ENCODE measurements around the gene TNFSF8.

The TNFSF8 gene

GRCh38 chr9:114852050-114852594, 78.3 kb downstream of the TNFSF8 start:
- no peak for TF ChIP-seq CTCF (IDR thresholded peaks at IDR 0.05)
- no peak for TF ChIP-seq ZFX (IDR thresholded peaks at IDR 0.05; ENCODE audit: borderline replicate concordance)
- H3K27ac ChIP-seq: no peak overlapping the region

DNA sequence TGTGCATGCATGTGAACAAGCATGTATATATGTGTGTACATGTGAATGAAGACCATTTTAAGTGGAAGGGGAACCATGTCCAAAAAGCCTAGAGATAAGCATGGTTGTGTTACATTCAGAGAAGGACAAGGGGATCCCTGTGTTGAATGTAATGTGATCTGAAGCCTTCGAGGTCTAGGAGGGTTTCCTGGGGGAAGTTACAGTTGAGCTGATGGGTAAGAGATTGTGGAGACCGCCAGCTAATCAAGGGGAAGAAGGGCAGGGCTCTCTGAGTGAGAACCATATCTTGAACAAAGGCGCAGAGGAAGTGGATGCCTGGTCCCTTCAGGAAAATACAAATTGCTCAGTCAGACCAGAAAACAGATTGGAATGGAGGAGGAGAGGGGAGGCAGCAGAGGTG, 79.1 kb downstream of the TNFSF8 start:
- H3K27ac ChIP-seq: no peak overlapping the region
- TF ChIP-seq CTCF (IDR thresholded peaks at IDR 0.05) (no peak), ZFX (IDR thresholded peaks at IDR 0.05; ENCODE audit: borderline replicate concordance) (no peak)

All from 22Rv1 (cell line).